Right atrium auricular region (tissue), 2 donors: Measurements from ENCODE around the gene SLC5A3. TPM values are rescaled to one million over a fixed set of nuclear protein-coding genes. Genes with fewer than 3 reads are reported as not detected.

ENCODE experiments used
- DNase-seq: peaks from one replicate; pipeline ENCODE4 v3.0.0-alpha.2; 2019; ENCODE audit warnings: low spot score
- H3K27ac ChIP-seq, 2 donors: fragments of 200-600 bp; sonication (generic); 1 replicate in 1 of 2; 2 replicates in 1 of 2; pipeline ENCODE4 v1.5.1; 2016 to 2019
- H3K27me3 ChIP-seq, 2 donors: fragments of 200-600 bp; sonication (generic); one replicate each; pipeline versions ENCODE4 v1.5.1 to v1.6.0; 2017 to 2019
- H3K36me3 ChIP-seq: fragments of 200-600 bp; sonication (generic); one replicate; pipeline ENCODE4 v1.5.1; 2016
- H3K4me1 ChIP-seq, 2 donors: fragments of 200-600 bp; sonication (generic); one replicate each; pipeline versions ENCODE4 v1.5.1 to v1.6.0; 2017 to 2019
- H3K4me3 ChIP-seq, 2 donors: fragments of 200-600 bp; sonication (generic); 1 replicate in 1 of 2; 2 replicates in 1 of 2; pipeline ENCODE4 v1.5.1; 2017 to 2019; ENCODE audit warnings: mild to moderate bottlenecking in 1 of 2, moderate library complexity in 1 of 2
- H3K9me3 ChIP-seq, 2 donors: fragments of 200-600 bp; sonication (generic); one replicate each; pipeline ENCODE4 v1.5.1; 2019
- CTCF ChIP-seq, 2 donors: fragments of 200-600 bp; sonication (generic); IDR thresholded peaks; one replicate each; pipeline ENCODE4 v1.5.1; 2019; ENCODE audit warnings: antibody characterized with exemption in 2 of 2
- total RNA-seq, 2 donors: library from RNA; depleted of rRNA; stranded (reverse); fragments of >200 nt; gene quantifications; one replicate each; pipeline ENCODE4 v1.1.0, GENCODE V29; 2016

SLC5A3 gene
- total RNA-seq, 2 donors from 2014 or later: 4.4 to 4.6 TPM

DNA sequence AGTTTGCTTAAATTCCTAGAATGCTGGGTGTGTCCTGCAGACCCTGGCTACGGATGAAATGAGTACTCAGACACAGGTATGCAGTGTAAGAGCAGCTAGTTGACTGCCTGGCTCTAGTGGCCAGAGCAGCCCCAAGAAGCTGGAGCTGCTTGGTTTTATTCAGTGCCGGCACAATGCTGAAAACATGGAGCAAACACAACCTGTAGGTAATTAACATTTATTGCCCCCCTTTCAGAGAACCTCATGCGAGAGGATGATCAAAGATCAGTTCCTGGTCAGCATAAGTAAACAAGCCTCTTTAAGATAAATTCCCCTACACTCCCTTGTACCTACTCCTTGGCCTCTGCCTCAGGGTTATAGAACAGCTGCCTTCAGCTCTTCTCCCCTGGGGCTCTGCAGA is 43.2 kb downstream of the SLC5A3 start:
- H3K27me3 ChIP-seq: no peaks in the 10 kb centered on the region
- H3K27ac ChIP-seq: no peak overlapping the region
- DNase-seq: no peak
- no peak overlapping the region for H3K4me3 ChIP-seq
- H3K9me3 ChIP-seq: no peaks in the 10 kb centered on the region
- H3K4me1 ChIP-seq: peaks cover 0 to 6% of the 10 kb centered on the region in 2 donors
- TF ChIP-seq CTCF (IDR thresholded peaks at IDR 0.05): no peak
- no peaks in the 10 kb centered on the region for H3K36me3 ChIP-seq

DNA sequence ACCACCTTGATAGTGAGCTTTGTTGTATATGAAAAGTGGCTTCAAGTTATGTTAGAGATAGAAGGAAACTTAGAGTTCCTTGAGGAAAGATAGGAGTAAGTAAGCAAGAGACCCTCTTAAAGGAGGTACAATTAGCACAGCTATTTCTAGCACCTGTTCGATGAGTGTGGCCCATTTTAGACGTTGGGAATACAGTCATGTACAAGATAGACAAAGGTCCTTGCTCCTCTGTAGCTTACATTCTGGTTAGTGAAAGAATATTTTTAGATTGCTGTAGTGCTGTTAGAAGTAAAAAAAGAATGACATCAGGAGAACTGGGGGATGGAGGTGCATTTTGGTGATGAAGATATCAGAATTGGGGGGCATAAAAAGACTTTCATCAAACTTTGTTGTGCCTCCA is 47.5 kb downstream of the SLC5A3 start:
- peaks cover 0 to 10% of the 10 kb centered on the region in 2 donors for H3K4me1 ChIP-seq
- H3K4me3 ChIP-seq: no peak overlapping the region
- no peak for TF ChIP-seq CTCF (IDR thresholded peaks at IDR 0.05)
- H3K27ac ChIP-seq: no peak overlapping the region
- H3K27me3 ChIP-seq: no peaks in the 10 kb centered on the region
- H3K36me3 ChIP-seq: peaks cover 8% of the 10 kb centered on the region
- no peak for DNase-seq
- no peaks in the 10 kb centered on the region for H3K9me3 ChIP-seq

DNA sequence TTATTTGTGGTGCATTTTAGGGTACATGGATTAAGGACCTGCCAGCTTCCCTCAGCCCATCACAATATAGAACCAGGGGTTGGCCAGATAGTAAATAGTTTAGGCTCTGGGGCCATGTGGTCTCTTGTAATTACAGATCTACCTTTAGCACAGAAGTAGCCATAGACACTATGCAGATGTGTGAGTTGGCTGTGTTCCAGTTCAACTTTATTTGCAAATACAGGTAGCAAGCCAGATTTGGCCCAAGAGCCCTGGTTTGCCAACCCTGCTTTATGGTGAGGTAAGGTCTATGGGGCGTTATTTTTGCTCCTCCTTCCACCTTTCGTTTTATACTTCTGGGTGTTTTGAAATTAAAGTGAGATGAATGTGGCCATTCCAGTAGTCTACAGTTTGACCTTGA is 48.7 kb downstream of the SLC5A3 start:
- DNase-seq: no peak
- H3K4me3 ChIP-seq: no peak overlapping the region
- TF ChIP-seq CTCF (IDR thresholded peaks at IDR 0.05): no peak
- H3K36me3 ChIP-seq: peaks cover 8% of the 10 kb centered on the region
- H3K9me3 ChIP-seq: no peaks in the 10 kb centered on the region
- no peak overlapping the region for H3K27ac ChIP-seq
- no peaks in the 10 kb centered on the region for H3K27me3 ChIP-seq
- H3K4me1 ChIP-seq: peaks cover 0 to 10% of the 10 kb centered on the region in 2 donors

Other genes starting within 250 kb of the SLC5A3 start
- gene ATP5PO, start 157.8 kb upstream of the SLC5A3 start, total RNA-seq: 100 to 1,000 TPM; 593 to 693 TPM
- gene MRPS6, start within 50 bp of the SLC5A3 start, total RNA-seq: 10 to 100 TPM; 18.8 to 30.4 TPM